GM12865 (cell line): Measurements from ENCODE around the gene SEMA4C.
"Not testable (repeated sequence)": the region's sequence is repeated elsewhere in the genome, so short reads cannot be mapped to it uniquely, and the experiment has no call there.

ENCODE experiments used
- DNase-seq: peaks from one replicate; pipeline ENCODE4 v3.0.0; 2010; ENCODE audit warnings: low read depth
- H3K4me3 ChIP-seq: 2 replicates; pipeline ENCODE4 v1.5.1; 2011; ENCODE audit warnings: mild to moderate bottlenecking, low read depth, low read length, control low read depth
- CTCF ChIP-seq: IDR thresholded peaks from 2 replicates; pipeline ENCODE4 v1.5.1; 2011; ENCODE audit warnings: low read length, control low read depth, low read depth, inconsistent platforms; ENCODE audit not compliant: insufficient read depth; ENCODE audit errors: missing control alignments

Gene SEMA4C

GRCh38 chr2:96890726-96891385 is 21.0 kb upstream of the SEMA4C start:
- TF ChIP-seq CTCF, result no peak
- no peak overlapping the region for H3K4me3 ChIP-seq
- no peak for DNase-seq

GRCh38 chr2:96890252-96890651 is 20.4 kb upstream of the SEMA4C start:
- no peak for DNase-seq
- no peak for TF ChIP-seq CTCF
- no peak overlapping the region for H3K4me3 ChIP-seq

- H3K4me3 ChIP-seq, DNase-seq: not testable (repeated sequence)
These were observed 19.6 kb upstream of the SEMA4C start for GRCh38 chr2:96889502-96889901.

- TF ChIP-seq CTCF, result no peak
- H3K4me3 ChIP-seq, result no peak overlapping the region
- no peak for DNase-seq
These were observed 18.5 kb upstream of the SEMA4C start for GRCh38 chr2:96888072-96889011.

GRCh38 chr2:96887493-96888012 is 17.7 kb upstream of the SEMA4C start:
- H3K4me3 ChIP-seq, result no peak overlapping the region
- no peak for DNase-seq
- TF ChIP-seq CTCF, result no peak

- DNase-seq, result no peak
- TF ChIP-seq CTCF, result no peak
These were observed 15.8 kb upstream of the SEMA4C start for GRCh38 chr2:96885432-96886347.

More at GRCh38 chr2:96885432-96886347, 15.8 kb upstream of the SEMA4C start:
- no peak overlapping the region for H3K4me3 ChIP-seq
